Measurements from ENCODE around the gene ING5. TPM values are rescaled to one million over a fixed set of nuclear protein-coding genes. Genes with fewer than 3 reads are reported as not detected.

The ING5 gene
- total RNA-seq, 4 donors from 2014 or later: 28.1 to 43.8 (median 30.3) TPM

GRCh38 chr2:241736111-241736510 lies 34.3 kb downstream of the ING5 start:
- intact Hi-C loops (cut with DNase I): loop anchor here (10.0 kb wide), 1 partner anchor 149 kb away; no protein-coding TSS in a partner anchor
- 86% methylated on average over 3 of the region's 3 CpGs for WGBS
- TF ChIP-seq CTCF (IDR thresholded peaks at IDR 0.05) (no peak), EP300 (IDR thresholded peaks at IDR 0.05) (no peak), POLR2A (IDR thresholded peaks at IDR 0.05; ENCODE audit: low read depth) (no peak), POLR2AphosphoS5 (IDR thresholded peaks at IDR 0.05) (no peak)

GRCh38 chr2:241738040-241738686 lies 36.3 kb downstream of the ING5 start:
- no peaks in the 10 kb centered on the region for H3K9me3 ChIP-seq
- no peaks in the 10 kb centered on the region for H3K27me3 ChIP-seq
- DNase-seq (ENCODE audit: extremely low spot score): no peak
- H3K36me3 ChIP-seq: peaks cover 0 to 31% (median 8%) of the 10 kb centered on the region in 4 donors
- H3K4me1 ChIP-seq: peaks cover 12 to 21% (median 16%) of the 10 kb centered on the region in 4 donors
- H3K4me3 ChIP-seq: no peak overlapping the region
- TF ChIP-seq CTCF (IDR thresholded peaks at IDR 0.05) (no peak), POLR2A (IDR thresholded peaks at IDR 0.05; ENCODE audit: low read depth) (no peak), EP300 (IDR thresholded peaks at IDR 0.05) (no peak), POLR2AphosphoS5 (IDR thresholded peaks at IDR 0.05) (no peak)
- no peak overlapping the region for H3K27ac ChIP-seq (replicated peaks in 1 of 4)
- WGBS: 95% methylated on average over 13 of the region's 17 CpGs
- intact Hi-C loops (cut with DNase I): loop anchor here (10.0 kb wide), 1 partner anchor 147 kb away; no protein-coding TSS in a partner anchor

More at GRCh38 chr2:241736111-241736510, 34.3 kb downstream of the ING5 start:
- Histone ChIP-seq H3K9me3 (no peaks in the 10 kb centered on the region), H3K36me3 (peaks cover 0 to 16% (median 8%) of the 10 kb centered on the region in 4 donors), H3K4me3 (peak overlapping the region in 1 of 4 donors; percentile 96), H3K27ac (replicated peaks in 1 of 4) (no peak overlapping the region), H3K27me3 (no peaks in the 10 kb centered on the region), H3K4me1 (peaks cover 12 to 21% (median 18%) of the 10 kb centered on the region in 4 donors)
- DNase-seq (ENCODE audit: extremely low spot score): no peak

GRCh38 chr2:241739177-241739576 lies 37.3 kb downstream of the ING5 start:
- DNase-seq (ENCODE audit: extremely low spot score): no peak
- intact Hi-C loops (cut with DNase I): loop anchor here (10.0 kb wide), 1 partner anchor 146 kb away; no protein-coding TSS in a partner anchor
- no peak for TF ChIP-seq EP300 (IDR thresholded peaks at IDR 0.05)
- no peak for TF ChIP-seq POLR2AphosphoS5 (IDR thresholded peaks at IDR 0.05)
- TF ChIP-seq CTCF (IDR thresholded peaks at IDR 0.05): no peak
- TF ChIP-seq POLR2A (IDR thresholded peaks at IDR 0.05; ENCODE audit: low read depth): no peak
- WGBS: 96% methylated on average over 15 of the region's 15 CpGs
- H3K9me3 ChIP-seq: no peaks in the 10 kb centered on the region
- H3K4me3 ChIP-seq: no peak overlapping the region
- H3K27ac ChIP-seq (replicated peaks in 1 of 4): no peak overlapping the region
- peaks cover 4 to 12% (median 10%) of the 10 kb centered on the region in 4 donors for H3K4me1 ChIP-seq
- peaks cover 0 to 41% (median 17%) of the 10 kb centered on the region in 4 donors for H3K36me3 ChIP-seq
- no peaks in the 10 kb centered on the region for H3K27me3 ChIP-seq

GRCh38 chr2:241739651-241740050 lies 37.8 kb downstream of the ING5 start:
- no peak overlapping the region for H3K27ac ChIP-seq (replicated peaks in 1 of 4)
- H3K27me3 ChIP-seq: no peaks in the 10 kb centered on the region
- 90% methylated on average over 12 of the region's 12 CpGs for WGBS
- H3K9me3 ChIP-seq: no peaks in the 10 kb centered on the region
- no peak for DNase-seq (ENCODE audit: extremely low spot score)
- intact Hi-C loops (cut with DNase I): loop anchor here (10.0 kb wide), 1 partner anchor 145 kb away; no protein-coding TSS in a partner anchor
- H3K36me3 ChIP-seq: peaks cover 3 to 46% (median 21%) of the 10 kb centered on the region in 4 donors
- no peak overlapping the region for H3K4me3 ChIP-seq
- H3K4me1 ChIP-seq: peaks cover 4 to 11% (median 8%) of the 10 kb centered on the region in 4 donors
- TF ChIP-seq CTCF (IDR thresholded peaks at IDR 0.05) (no peak), POLR2AphosphoS5 (IDR thresholded peaks at IDR 0.05) (no peak), EP300 (IDR thresholded peaks at IDR 0.05) (no peak), POLR2A (IDR thresholded peaks at IDR 0.05; ENCODE audit: low read depth) (no peak)
